HepG2 (cell line): ENCODE results near the gene TPD52L2. TPM values are rescaled to one million over a fixed set of nuclear protein-coding genes. Genes with fewer than 3 reads are reported as not detected.

Source experiments
- ARNT ChIP-seq: fragments of 450-650 bp; IDR thresholded peaks from 2 replicates; pipeline ENCODE4 v1.6.1; 2017
- GTF3A ChIP-seq: sonication (generic); formaldehyde crosslinking; conservative IDR thresholded peaks from 2 replicates; pipeline ENCODE4 v1.4.0; 2020; ENCODE audit warnings: mild to moderate bottlenecking, missing genetic modification reagents
- NFYB ChIP-seq: sonication (generic); formaldehyde crosslinking; IDR thresholded peaks from 2 replicates; pipeline ENCODE4 v1.4.0; 2020; ENCODE audit warnings: missing genetic modification reagents
- POLR2A ChIP-seq, 2 experiments: IDR thresholded peaks; 2 replicates each; pipeline ENCODE4 v1.6.1; 2011; ENCODE audit warnings: low read depth in 2 of 2, low read length in 2 of 2, mild to moderate bottlenecking in 1 of 2, moderate library complexity in 1 of 2; ENCODE audit not compliant: insufficient read depth in 1 of 2
- RELA ChIP-seq: sonication (generic); formaldehyde crosslinking; IDR thresholded peaks from 2 replicates; pipeline ENCODE4 v1.4.0; 2020; ENCODE audit warnings: missing genetic modification reagents
- SNAPC2 ChIP-seq: sonication (generic); formaldehyde crosslinking; IDR thresholded peaks from 2 replicates; pipeline ENCODE4 v1.8.1; 2022; ENCODE audit warnings: mild to moderate bottlenecking, missing genetic modification reagents
- TMF1 ChIP-seq: sonication (generic); formaldehyde crosslinking; IDR thresholded peaks from 2 replicates; pipeline ENCODE4 v1.8.1; 2022; ENCODE audit warnings: low read depth, missing genetic modification reagents
- ZNF180 ChIP-seq: sonication (generic); formaldehyde crosslinking; IDR thresholded peaks from 2 replicates; pipeline ENCODE4 v1.4.0; 2020; ENCODE audit warnings: low read depth, missing genetic modification reagents, borderline replicate concordance
- ZNF563 ChIP-seq: sonication (generic); formaldehyde crosslinking; IDR thresholded peaks from 2 replicates; pipeline ENCODE4 v1.8.0; 2022; ENCODE audit warnings: mild to moderate bottlenecking, moderate library complexity, missing genetic modification reagents
- ZNF746 ChIP-seq: sonication (generic); formaldehyde crosslinking; IDR thresholded peaks from 2 replicates; pipeline ENCODE4 v1.8.0; 2022; ENCODE audit warnings: mild to moderate bottlenecking, missing genetic modification reagents
- polyA plus RNA-seq, 8 experiments: library from polyadenylated mRNA; depleted of rRNA in 3 of 8; stranded (reverse) in 7 of 8; unstranded in 1 of 8; fragments of >200 nt; fragmentation: Illumina TruSeq in 4 of 8; extraction: Trizol in 4 of 8; gene quantifications; 2 replicates each; pipeline versions ENCODE4 v1.2.1 to v1.2.3, GENCODE V29; 2011 to 2016; ENCODE audit warnings: low read depth in 4 of 8, missing spikeins in 1 of 8, mixed read lengths in 1 of 8; ENCODE audit not compliant: insufficient read depth in 1 of 8
- total RNA-seq, 5 experiments: library from RNA; depleted of rRNA; stranded (reverse); fragments of >200 nt; fragmentation: Illumina TruSeq; extraction: Trizol; gene quantifications; 2 replicates each; pipeline ENCODE4 v1.2.3, GENCODE V29; 2016; ENCODE audit warnings: low read depth in 1 of 5
- TF ChIP-seq, protein P1 (sequence below): sonication (generic); formaldehyde crosslinking; conservative IDR thresholded peaks from 2 replicates; pipeline ENCODE4 v1.4.0; 2020; ENCODE audit warnings: missing genetic modification reagents
- TF ChIP-seq, protein P2 (sequence below): IDR thresholded peaks from 2 replicates; pipeline ENCODE4 v1.6.1; 2016; ENCODE audit warnings: low read depth, missing genetic modification reagents, missing compliant biosample characterization
- TF ChIP-seq, protein P3 (sequence below): sonication (generic); formaldehyde crosslinking; IDR thresholded peaks from 2 replicates; pipeline ENCODE4 v1.4.0; 2020; ENCODE audit warnings: missing genetic modification reagents; ENCODE audit errors: not compliant biosample characterization
- TF ChIP-seq, protein P4 (sequence below): sonication (generic); formaldehyde crosslinking; IDR thresholded peaks from 2 replicates; pipeline ENCODE4 v1.5.1; 2020; ENCODE audit warnings: mild to moderate bottlenecking, missing genetic modification reagents, borderline replicate concordance
- TF ChIP-seq, protein P5 (sequence below): sonication (generic); formaldehyde crosslinking; IDR thresholded peaks from 2 replicates; pipeline ENCODE4 v1.5.0; 2020; ENCODE audit warnings: mild to moderate bottlenecking, missing genetic modification reagents
- TF ChIP-seq, protein P6 (sequence below): IDR thresholded peaks from 2 replicates; pipeline ENCODE4 v1.6.1; 2016; ENCODE audit warnings: control low read depth

Gene TPD52L2
- total and polyA plus RNA-seq, 2 of the 13 experiments (the other 11 are each of a cell fraction or from before 2014, with no cell fraction given), result 156 to 184 TPM

DNA sequence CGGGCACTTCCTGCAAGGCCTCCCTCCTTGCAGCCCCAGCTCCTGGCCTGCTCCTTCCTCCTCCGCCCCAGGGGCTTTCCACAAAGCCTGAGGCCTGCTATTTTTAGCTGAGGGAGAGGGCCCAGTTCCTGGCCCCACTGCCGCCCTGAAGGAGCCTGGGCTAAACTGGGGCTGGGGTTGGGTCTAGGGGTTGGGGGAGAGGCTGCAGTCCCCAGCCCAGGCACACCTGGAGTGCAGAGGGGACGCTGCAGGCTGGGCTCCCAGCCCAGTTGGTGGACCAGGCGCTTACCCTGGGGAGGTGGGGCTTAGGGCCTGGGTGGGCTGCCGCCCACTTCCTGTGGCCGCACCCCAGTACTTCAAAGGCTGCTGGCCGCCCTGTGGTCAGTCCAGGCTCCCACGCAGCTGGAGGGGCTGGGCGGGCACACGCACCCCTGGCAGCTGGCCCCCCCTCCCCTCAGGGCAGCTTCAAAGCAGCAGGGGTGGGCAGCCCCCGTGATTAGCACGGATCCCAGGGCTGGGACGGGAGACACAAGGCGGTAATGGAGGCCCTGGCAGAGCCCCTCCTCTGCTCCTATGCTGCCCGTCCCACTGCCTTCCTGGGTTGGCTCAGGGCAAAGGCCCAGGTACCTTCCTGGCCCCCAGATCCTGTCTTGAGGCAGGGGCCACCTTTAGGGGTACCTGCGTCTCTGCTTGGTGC, 10.9 kb upstream of the TPD52L2 start (continued):
- TF ChIP-seq, protein P1, sequence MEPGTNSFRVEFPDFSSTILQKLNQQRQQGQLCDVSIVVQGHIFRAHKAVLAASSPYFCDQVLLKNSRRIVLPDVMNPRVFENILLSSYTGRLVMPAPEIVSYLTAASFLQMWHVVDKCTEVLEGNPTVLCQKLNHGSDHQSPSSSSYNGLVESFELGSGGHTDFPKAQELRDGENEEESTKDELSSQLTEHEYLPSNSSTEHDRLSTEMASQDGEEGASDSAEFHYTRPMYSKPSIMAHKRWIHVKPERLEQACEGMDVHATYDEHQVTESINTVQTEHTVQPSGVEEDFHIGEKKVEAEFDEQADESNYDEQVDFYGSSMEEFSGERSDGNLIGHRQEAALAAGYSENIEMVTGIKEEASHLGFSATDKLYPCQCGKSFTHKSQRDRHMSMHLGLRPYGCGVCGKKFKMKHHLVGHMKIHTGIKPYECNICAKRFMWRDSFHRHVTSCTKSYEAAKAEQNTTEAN (CRISPR knock-in tag), result no peak
- no peak for TF ChIP-seq ZNF180 (CRISPR knock-in tag)
- 0 out of 2 replicates have a peak, but pooled peaks have one; percentile 61 for TF ChIP-seq RELA (CRISPR knock-in tag)
- TF ChIP-seq, protein P2, sequence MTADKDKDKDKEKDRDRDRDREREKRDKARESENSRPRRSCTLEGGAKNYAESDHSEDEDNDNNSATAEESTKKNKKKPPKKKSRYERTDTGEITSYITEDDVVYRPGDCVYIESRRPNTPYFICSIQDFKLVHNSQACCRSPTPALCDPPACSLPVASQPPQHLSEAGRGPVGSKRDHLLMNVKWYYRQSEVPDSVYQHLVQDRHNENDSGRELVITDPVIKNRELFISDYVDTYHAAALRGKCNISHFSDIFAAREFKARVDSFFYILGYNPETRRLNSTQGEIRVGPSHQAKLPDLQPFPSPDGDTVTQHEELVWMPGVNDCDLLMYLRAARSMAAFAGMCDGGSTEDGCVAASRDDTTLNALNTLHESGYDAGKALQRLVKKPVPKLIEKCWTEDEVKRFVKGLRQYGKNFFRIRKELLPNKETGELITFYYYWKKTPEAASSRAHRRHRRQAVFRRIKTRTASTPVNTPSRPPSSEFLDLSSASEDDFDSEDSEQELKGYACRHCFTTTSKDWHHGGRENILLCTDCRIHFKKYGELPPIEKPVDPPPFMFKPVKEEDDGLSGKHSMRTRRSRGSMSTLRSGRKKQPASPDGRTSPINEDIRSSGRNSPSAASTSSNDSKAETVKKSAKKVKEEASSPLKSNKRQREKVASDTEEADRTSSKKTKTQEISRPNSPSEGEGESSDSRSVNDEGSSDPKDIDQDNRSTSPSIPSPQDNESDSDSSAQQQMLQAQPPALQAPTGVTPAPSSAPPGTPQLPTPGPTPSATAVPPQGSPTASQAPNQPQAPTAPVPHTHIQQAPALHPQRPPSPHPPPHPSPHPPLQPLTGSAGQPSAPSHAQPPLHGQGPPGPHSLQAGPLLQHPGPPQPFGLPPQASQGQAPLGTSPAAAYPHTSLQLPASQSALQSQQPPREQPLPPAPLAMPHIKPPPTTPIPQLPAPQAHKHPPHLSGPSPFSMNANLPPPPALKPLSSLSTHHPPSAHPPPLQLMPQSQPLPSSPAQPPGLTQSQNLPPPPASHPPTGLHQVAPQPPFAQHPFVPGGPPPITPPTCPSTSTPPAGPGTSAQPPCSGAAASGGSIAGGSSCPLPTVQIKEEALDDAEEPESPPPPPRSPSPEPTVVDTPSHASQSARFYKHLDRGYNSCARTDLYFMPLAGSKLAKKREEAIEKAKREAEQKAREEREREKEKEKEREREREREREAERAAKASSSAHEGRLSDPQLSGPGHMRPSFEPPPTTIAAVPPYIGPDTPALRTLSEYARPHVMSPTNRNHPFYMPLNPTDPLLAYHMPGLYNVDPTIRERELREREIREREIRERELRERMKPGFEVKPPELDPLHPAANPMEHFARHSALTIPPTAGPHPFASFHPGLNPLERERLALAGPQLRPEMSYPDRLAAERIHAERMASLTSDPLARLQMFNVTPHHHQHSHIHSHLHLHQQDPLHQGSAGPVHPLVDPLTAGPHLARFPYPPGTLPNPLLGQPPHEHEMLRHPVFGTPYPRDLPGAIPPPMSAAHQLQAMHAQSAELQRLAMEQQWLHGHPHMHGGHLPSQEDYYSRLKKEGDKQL (CRISPR knock-in tag), result no peak
- TF ChIP-seq, protein P3, sequence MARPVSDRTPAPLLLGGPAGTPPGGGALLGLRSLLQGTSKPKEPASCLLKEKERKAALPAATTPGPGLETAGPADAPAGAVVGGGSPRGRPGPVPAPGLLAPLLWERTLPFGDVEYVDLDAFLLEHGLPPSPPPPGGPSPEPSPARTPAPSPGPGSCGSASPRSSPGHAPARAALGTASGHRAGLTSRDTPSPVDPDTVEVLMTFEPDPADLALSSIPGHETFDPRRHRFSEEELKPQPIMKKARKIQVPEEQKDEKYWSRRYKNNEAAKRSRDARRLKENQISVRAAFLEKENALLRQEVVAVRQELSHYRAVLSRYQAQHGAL (CRISPR knock-in tag), result peak; percentile 30
- TF ChIP-seq, protein P4, sequence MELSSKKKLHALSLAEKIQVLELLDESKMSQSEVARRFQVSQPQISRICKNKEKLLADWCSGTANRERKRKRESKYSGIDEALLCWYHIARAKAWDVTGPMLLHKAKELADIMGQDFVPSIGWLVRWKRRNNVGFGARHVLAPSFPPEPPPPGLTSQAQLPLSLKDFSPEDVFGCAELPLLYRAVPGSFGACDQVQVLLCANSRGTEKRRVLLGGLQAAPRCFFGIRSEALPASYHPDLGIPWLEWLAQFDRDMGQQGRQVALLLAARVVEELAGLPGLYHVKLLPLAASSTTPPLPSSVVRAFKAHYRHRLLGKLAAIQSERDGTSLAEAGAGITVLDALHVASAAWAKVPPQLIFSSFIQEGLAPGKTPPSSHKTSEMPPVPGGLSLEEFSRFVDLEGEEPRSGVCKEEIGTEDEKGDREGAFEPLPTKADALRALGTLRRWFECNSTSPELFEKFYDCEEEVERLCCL (CRISPR knock-in tag), result no peak; the same call in 1 of the 2 replicates
- peak; percentile 6 to 53; a peak in 1 of 4 replicates for TF ChIP-seq POLR2A (IDR thresholded peaks at IDR 0.05; ENCODE audit: insufficient read depth in 1 of 2, low read depth in 2 of 2, low read length in 2 of 2)
- TF ChIP-seq, protein P5, sequence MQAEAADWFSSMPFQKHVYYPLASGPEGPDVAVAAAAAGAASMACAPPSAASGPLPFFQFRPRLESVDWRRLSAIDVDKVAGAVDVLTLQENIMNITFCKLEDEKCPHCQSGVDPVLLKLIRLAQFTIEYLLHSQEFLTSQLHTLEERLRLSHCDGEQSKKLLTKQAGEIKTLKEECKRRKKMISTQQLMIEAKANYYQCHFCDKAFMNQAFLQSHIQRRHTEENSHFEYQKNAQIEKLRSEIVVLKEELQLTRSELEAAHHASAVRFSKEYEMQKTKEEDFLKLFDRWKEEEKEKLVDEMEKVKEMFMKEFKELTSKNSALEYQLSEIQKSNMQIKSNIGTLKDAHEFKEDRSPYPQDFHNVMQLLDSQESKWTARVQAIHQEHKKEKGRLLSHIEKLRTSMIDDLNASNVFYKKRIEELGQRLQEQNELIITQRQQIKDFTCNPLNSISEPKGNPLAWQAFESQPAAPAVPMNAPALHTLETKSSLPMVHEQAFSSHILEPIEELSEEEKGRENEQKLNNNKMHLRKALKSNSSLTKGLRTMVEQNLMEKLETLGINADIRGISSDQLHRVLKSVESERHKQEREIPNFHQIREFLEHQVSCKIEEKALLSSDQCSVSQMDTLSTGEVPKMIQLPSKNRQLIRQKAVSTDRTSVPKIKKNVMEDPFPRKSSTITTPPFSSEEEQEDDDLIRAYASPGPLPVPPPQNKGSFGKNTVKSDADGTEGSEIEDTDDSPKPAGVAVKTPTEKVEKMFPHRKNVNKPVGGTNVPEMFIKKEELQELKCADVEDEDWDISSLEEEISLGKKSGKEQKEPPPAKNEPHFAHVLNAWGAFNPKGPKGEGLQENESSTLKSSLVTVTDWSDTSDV (CRISPR knock-in tag), result no peak
- TF ChIP-seq GTF3A (CRISPR knock-in tag), result no peak
- TF ChIP-seq SNAPC2 (CRISPR knock-in tag), result no peak
- TF ChIP-seq ZNF746 (CRISPR knock-in tag), result peak; percentile 55
- TF ChIP-seq, protein P6, sequence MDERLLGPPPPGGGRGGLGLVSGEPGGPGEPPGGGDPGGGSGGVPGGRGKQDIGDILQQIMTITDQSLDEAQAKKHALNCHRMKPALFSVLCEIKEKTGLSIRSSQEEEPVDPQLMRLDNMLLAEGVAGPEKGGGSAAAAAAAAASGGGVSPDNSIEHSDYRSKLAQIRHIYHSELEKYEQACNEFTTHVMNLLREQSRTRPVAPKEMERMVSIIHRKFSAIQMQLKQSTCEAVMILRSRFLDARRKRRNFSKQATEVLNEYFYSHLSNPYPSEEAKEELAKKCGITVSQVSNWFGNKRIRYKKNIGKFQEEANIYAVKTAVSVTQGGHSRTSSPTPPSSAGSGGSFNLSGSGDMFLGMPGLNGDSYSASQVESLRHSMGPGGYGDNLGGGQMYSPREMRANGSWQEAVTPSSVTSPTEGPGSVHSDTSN, result no peak
- TF ChIP-seq NFYB, result no peak; the same call in 1 of the 2 replicates
- no peak for TF ChIP-seq ARNT
- TF ChIP-seq TMF1 (CRISPR knock-in tag), result no peak
- TF ChIP-seq ZNF563 (CRISPR knock-in tag), result 0 out of 2 replicates have a peak, but pooled peaks have one; percentile 40
